K562 (cell line): Measurements from ENCODE around the gene KIF5A. TPM values are rescaled to one million over a fixed set of nuclear protein-coding genes. Genes with fewer than 3 reads are reported as not detected.
A peak's percentile ranks its signal among the peaks of the same experiment; 100 is the strongest.

Experiments used
- BACH1 ChIP-seq: fragments of 200-800 bp; sonication (Bioruptor generic); IDR thresholded peaks from 2 replicates; pipeline ENCODE4 v1.6.1; 2016; ENCODE audit warnings: missing genetic modification characterization, missing compliant biosample characterization
- CBX8 ChIP-seq: fragments of 200-600 bp; sonication (generic); IDR thresholded peaks from 2 replicates; pipeline ENCODE4 v1.6.1; 2012; ENCODE audit warnings: borderline replicate concordance, mixed run types, low read depth, mild to moderate bottlenecking, moderate library complexity, mixed read lengths, low read length, control low read depth, inconsistent platforms; ENCODE audit not compliant: poor library complexity, severe bottlenecking; ENCODE audit errors: extremely low read depth
- DDX20 ChIP-seq: fragments of 450-650 bp; IDR thresholded peaks from 2 replicates; pipeline ENCODE4 v1.6.1; 2016; ENCODE audit warnings: missing genetic modification characterization, low read depth, mild to moderate bottlenecking, missing compliant biosample characterization, moderate library complexity
- E2F3 ChIP-seq: fragments of 250-450 bp; sonication (Bioruptor Pico); IDR thresholded peaks from 2 replicates; pipeline ENCODE4 v1.4.0; 2020; ENCODE audit warnings: mild to moderate bottlenecking
- HDAC2 ChIP-seq: fragments of 450-650 bp; IDR thresholded peaks from 2 replicates; pipeline ENCODE4 v1.6.1; 2016; ENCODE audit warnings: mild to moderate bottlenecking
- MAFG ChIP-seq: fragments of 450-650 bp; conservative IDR thresholded peaks from 2 replicates; pipeline ENCODE4 v1.6.1; 2016; ENCODE audit warnings: missing genetic modification characterization, missing compliant biosample characterization
- MAZ ChIP-seq, 2 experiments: fragments of 450-650 bp in 1 of 2; sonication (generic) in 1 of 2; formaldehyde crosslinking; IDR thresholded peaks in 1 of 2; conservative IDR thresholded peaks in 1 of 2; 2 replicates each; pipeline versions ENCODE4 v1.4.0 to v1.5.0; 2020; ENCODE audit warnings: mild to moderate bottlenecking in 1 of 2, missing genetic modification reagents in 1 of 2
- MEIS2 ChIP-seq: fragments of 450-650 bp; IDR thresholded peaks from 2 replicates; pipeline ENCODE4 v1.6.1; 2014; ENCODE audit warnings: mild to moderate bottlenecking; ENCODE audit not compliant: partially characterized antibody
- MYNN ChIP-seq, 2 experiments: sonication (generic); formaldehyde crosslinking in 1 of 2; IDR thresholded peaks; 2 replicates each; pipeline versions ENCODE4 v1.5.0 to v1.6.1; 2016 to 2020; ENCODE audit warnings: antibody characterized with exemption in 1 of 2, missing genetic modification reagents in 1 of 2
- NFXL1 ChIP-seq: fragments of 450-650 bp; formaldehyde crosslinking; IDR thresholded peaks from 2 replicates; pipeline ENCODE4 v1.4.0; 2021; ENCODE audit warnings: mild to moderate bottlenecking
- RBM34 ChIP-seq: fragments of 200-400 bp; formaldehyde crosslinking; IDR thresholded peaks from 2 replicates; pipeline ENCODE4 v1.6.1; 2018; ENCODE audit warnings: low read length, borderline replicate concordance; ENCODE audit not compliant: insufficient read depth
- RBM39 ChIP-seq: fragments of 200-400 bp; formaldehyde crosslinking; optimal IDR thresholded peaks from 2 replicates; pipeline ENCODE3; 2018; ENCODE audit warnings: low read depth, low read length
- SREBF1 ChIP-seq: fragments of 150-350 bp; IDR thresholded peaks from 2 replicates; pipeline ENCODE4 v1.6.1; 2014; ENCODE audit warnings: antibody characterized with exemption, low read depth, low read length, borderline replicate concordance
- SREBF2 ChIP-seq: sonication (generic); formaldehyde crosslinking; IDR thresholded peaks from 2 replicates; pipeline ENCODE4 v1.4.0; 2020; ENCODE audit warnings: mild to moderate bottlenecking, missing genetic modification reagents
- SRF ChIP-seq, 2 experiments: fragments of 250-450, 450-650 bp in 1 of 2; sonication (Bioruptor Pico) in 1 of 2; sonication (generic) in 1 of 2; formaldehyde crosslinking; IDR thresholded peaks; 2 replicates each; pipeline versions ENCODE4 v1.5.0 to v1.5.1; 2020 to 2022; ENCODE audit warnings: mild to moderate bottlenecking in 1 of 2, missing genetic modification reagents in 1 of 2
- polyA plus RNA-seq, 8 experiments: library from polyadenylated mRNA; depleted of rRNA in 4 of 8; stranded (reverse) in 5 of 8; unstranded in 3 of 8; fragments of >200 nt; fragmentation: Nextera tagmentation in 2 of 8; fragmentation: Illumina TruSeq in 1 of 8; extraction: Ambion mirVana in 2 of 8; extraction: Trizol in 1 of 8; gene quantifications; 2 replicates each; pipeline versions ENCODE4 v1.2.1 to v1.2.3, GENCODE V29; 2011 to 2014; ENCODE audit warnings: inconsistent platforms in 1 of 8, missing spikeins in 1 of 8
- total RNA-seq, 7 experiments: library from RNA; depleted of rRNA in 6 of 7; stranded (reverse); fragments of >200 nt in 6 of 7; fragmentation: Illumina TruSeq in 2 of 7; extraction: Trizol in 2 of 7; gene quantifications; 2 replicates each; pipeline versions ENCODE4 v1.2.1 to v1.2.3, GENCODE V29; 2011 to 2021; ENCODE audit warnings: low replicate concordance in 1 of 7
- TF ChIP-seq, protein P1 (sequence below): fragments of 250-450 bp; sonication (Bioruptor Pico); IDR thresholded peaks from 2 replicates; pipeline ENCODE4 v1.4.0; 2020; ENCODE audit warnings: mild to moderate bottlenecking, moderate library complexity, borderline replicate concordance
- TF ChIP-seq, protein P2 (sequence below): fragments of 200-800 bp; sonication (Bioruptor generic); IDR thresholded peaks from 2 replicates; pipeline ENCODE4 v1.6.1; 2016; ENCODE audit warnings: missing genetic modification characterization, missing compliant biosample characterization
- TF ChIP-seq, protein P3 (sequence below): IDR thresholded peaks from 2 replicates; pipeline ENCODE4 v1.6.1; 2014; ENCODE audit warnings: antibody characterized with exemption

Gene KIF5A
- total and polyA plus RNA-seq, 9 of the 15 experiments (the other 6 are each of a cell fraction or from before 2014, with no cell fraction given), result 3.4 to 17.7 (median 8.0) TPM

DNA sequence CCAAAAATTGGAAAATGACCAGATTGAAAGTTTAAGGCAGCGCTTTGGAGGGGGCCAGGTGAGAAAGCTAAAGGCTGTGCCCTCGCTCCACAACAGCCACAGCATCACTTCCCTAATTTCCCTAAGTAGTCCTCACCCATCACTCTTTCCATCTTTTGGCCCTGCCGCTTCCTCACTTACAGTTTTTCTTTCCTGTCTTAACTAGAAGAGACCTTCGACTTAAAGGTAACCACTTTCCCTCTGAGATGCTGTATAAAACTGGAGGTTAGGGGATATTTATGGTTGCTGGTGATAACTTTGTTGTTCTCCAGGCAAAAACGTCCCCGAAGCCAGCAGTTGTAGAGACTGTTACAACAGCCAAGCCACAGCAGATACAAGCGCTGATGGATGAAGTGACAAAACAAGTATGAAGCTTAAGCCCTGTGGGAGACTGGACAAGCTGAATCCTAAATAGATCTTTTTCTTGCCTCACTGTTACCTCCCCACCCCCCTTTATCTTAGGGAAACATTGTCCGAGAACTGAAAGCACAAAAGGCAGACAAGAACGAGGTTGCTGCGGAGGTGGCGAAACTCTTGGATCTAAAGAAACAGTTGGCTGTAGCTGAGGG lies 33.8 kb upstream of the KIF5A start (continued):
- TF ChIP-seq, protein P1, sequence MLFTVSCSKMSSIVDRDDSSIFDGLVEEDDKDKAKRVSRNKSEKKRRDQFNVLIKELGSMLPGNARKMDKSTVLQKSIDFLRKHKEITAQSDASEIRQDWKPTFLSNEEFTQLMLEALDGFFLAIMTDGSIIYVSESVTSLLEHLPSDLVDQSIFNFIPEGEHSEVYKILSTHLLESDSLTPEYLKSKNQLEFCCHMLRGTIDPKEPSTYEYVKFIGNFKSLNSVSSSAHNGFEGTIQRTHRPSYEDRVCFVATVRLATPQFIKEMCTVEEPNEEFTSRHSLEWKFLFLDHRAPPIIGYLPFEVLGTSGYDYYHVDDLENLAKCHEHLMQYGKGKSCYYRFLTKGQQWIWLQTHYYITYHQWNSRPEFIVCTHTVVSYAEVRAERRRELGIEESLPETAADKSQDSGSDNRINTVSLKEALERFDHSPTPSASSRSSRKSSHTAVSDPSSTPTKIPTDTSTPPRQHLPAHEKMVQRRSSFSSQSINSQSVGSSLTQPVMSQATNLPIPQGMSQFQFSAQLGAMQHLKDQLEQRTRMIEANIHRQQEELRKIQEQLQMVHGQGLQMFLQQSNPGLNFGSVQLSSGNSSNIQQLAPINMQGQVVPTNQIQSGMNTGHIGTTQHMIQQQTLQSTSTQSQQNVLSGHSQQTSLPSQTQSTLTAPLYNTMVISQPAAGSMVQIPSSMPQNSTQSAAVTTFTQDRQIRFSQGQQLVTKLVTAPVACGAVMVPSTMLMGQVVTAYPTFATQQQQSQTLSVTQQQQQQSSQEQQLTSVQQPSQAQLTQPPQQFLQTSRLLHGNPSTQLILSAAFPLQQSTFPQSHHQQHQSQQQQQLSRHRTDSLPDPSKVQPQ (CRISPR knock-in tag), result no peak
- no peak for TF ChIP-seq MAFG (tag)
- no peak for TF ChIP-seq RBM39
- no peak for TF ChIP-seq BACH1 (tag)
- peak; percentile 10; the same call in 1 of the 2 replicates for TF ChIP-seq MYNN (IDR thresholded peaks at IDR 0.05)
- no peak for TF ChIP-seq MYNN (CRISPR knock-in tag; IDR thresholded peaks at IDR 0.05)
- TF ChIP-seq MEIS2, result peak; percentile 72
- no peak for TF ChIP-seq HDAC2
- TF ChIP-seq CBX8, result no peak
- peak in 1 of 2 experiments; percentile 47; a peak in 2 of 4 replicates for TF ChIP-seq MAZ (CRISPR knock-in tag; conservative IDR thresholded peaks at IDR 0.05 in 1 of 2, IDR thresholded peaks at IDR 0.05 in 1 of 2)
- no peak for TF ChIP-seq SREBF1
- no peak for TF ChIP-seq E2F3 (CRISPR knock-in tag)
- TF ChIP-seq NFXL1 (CRISPR knock-in tag), result 0 out of 2 replicates have a peak, but pooled peaks have one; percentile 34
- no peak for TF ChIP-seq SREBF2 (CRISPR knock-in tag)
- TF ChIP-seq, protein P2, sequence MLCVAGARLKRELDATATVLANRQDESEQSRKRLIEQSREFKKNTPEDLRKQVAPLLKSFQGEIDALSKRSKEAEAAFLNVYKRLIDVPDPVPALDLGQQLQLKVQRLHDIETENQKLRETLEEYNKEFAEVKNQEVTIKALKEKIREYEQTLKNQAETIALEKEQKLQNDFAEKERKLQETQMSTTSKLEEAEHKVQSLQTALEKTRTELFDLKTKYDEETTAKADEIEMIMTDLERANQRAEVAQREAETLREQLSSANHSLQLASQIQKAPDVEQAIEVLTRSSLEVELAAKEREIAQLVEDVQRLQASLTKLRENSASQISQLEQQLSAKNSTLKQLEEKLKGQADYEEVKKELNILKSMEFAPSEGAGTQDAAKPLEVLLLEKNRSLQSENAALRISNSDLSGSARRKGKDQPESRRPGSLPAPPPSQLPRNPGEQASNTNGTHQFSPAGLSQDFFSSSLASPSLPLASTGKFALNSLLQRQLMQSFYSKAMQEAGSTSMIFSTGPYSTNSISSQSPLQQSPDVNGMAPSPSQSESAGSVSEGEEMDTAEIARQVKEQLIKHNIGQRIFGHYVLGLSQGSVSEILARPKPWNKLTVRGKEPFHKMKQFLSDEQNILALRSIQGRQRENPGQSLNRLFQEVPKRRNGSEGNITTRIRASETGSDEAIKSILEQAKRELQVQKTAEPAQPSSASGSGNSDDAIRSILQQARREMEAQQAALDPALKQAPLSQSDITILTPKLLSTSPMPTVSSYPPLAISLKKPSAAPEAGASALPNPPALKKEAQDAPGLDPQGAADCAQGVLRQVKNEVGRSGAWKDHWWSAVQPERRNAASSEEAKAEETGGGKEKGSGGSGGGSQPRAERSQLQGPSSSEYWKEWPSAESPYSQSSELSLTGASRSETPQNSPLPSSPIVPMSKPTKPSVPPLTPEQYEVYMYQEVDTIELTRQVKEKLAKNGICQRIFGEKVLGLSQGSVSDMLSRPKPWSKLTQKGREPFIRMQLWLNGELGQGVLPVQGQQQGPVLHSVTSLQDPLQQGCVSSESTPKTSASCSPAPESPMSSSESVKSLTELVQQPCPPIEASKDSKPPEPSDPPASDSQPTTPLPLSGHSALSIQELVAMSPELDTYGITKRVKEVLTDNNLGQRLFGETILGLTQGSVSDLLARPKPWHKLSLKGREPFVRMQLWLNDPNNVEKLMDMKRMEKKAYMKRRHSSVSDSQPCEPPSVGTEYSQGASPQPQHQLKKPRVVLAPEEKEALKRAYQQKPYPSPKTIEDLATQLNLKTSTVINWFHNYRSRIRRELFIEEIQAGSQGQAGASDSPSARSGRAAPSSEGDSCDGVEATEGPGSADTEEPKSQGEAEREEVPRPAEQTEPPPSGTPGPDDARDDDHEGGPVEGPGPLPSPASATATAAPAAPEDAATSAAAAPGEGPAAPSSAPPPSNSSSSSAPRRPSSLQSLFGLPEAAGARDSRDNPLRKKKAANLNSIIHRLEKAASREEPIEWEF (CRISPR knock-in tag), result no peak
- TF ChIP-seq, protein P3, sequence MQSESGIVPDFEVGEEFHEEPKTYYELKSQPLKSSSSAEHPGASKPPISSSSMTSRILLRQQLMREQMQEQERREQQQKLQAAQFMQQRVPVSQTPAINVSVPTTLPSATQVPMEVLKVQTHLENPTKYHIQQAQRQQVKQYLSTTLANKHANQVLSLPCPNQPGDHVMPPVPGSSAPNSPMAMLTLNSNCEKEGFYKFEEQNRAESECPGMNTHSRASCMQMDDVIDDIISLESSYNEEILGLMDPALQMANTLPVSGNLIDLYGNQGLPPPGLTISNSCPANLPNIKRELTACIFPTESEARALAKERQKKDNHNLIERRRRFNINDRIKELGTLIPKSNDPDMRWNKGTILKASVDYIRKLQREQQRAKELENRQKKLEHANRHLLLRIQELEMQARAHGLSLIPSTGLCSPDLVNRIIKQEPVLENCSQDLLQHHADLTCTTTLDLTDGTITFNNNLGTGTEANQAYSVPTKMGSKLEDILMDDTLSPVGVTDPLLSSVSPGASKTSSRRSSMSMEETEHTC, result no peak
- no peak for TF ChIP-seq DDX20 (tag)
- TF ChIP-seq RBM34, result no peak
- TF ChIP-seq SRF (CRISPR knock-in tag; IDR thresholded peaks at IDR 0.05), result peak in 1 of 2 experiments; percentile 29; a peak in 2 of 4 replicates
